Hematopoietic multipotent progenitor cell treated with erythropoietin and hydrocortisone succinate and interleukin-3 and kit ligand, for 8 days (in vitro differentiated cells): ENCODE data around the gene SLC24A2.

Experiments used
- DNase-seq: peaks from one replicate; pipeline ENCODE4 v3.0.0-alpha.2; 2015

The SLC24A2 gene

GRCh38 chr9:19757745-19758144 is 31.1 kb downstream of the SLC24A2 start:
- no peak for DNase-seq

- DNase-seq: no peak
Observed at GRCh38 chr9:19754921-19755320, 33.9 kb downstream of the SLC24A2 start.

DNA sequence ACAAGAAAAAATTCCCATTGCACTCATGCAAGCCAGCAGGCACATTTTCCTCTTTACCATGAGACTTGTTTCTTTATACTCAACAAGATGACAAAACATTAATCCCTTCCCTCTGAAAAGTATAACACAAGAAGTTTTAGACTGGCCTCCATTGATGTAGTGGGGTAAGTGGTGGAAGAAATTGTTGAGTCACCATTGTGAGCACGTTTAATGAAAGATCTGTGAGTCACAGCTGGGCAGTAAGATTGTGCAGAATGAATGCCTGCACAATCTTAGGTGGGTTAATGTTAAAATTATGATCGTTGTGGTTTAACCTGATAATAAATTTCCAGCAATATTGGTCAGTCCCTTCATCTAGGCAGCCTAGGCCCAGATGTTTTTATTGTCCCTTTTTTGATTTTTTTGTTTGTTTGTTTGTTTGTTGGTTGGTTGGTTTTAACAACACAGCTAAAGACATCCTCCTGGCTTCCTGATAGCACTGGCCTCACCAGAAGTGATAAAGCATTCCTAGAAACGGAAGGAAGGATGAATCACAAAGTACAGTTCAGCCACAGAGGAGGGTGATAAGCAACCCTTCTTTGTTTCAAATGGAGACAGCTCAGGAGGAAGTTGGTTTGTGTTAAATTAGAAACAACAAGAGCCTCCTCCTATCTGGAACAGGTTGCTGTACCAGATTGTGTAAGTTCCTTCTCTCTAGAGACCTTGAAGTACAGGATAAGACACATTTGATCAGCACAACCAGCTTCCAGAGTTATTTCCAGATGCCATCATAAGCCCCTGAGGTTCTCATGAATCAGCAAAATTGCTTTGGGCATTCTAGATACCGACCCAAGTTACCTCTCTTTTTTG is 40.3 kb downstream of the SLC24A2 start:
- DNase-seq: peak; percentile 91

DNA sequence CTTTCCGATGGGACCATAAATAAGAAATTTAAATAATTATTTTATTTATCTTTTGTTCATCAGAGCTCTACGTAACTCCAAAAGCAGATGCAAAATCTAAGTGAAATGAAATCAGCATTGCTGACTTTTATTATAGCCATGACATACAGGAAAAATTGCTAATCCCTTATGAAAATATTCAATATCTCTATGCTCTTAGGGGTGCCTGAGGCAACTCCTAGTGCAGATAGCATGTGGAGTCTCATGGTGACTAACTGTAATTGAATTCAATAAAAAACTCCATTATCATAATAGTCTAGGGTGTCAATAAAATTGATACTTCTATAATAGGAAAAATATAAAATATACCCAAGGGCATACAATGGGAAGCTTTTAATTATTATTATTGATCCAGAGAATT is 42.6 kb downstream of the SLC24A2 start:
- no peak for DNase-seq

DNA sequence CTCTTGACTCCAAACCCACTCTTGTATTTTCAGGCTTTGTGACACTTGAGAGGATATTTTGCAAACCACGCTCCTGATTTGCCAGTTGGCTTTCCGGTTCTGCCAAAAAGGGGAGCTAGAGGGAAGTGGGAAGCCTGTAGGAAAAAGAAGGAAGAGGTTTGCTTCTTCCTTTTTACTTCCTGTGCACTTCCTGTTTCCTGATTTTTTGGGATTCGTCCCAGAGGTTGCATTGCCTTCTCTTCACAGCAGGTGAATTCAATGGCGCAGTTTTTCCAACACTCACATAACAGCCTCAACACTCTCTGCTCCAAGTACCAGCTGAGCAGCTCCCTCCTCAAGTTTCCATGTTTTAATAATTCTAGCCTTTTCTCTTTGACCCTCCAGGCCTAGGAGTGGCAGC is 47.7 kb downstream of the SLC24A2 start:
- no peak for DNase-seq
